GM18520 (cell line): ENCODE results near the gene CFAP46.

Experiments
- ATAC-seq: cut with Tn5 transposase; IDR thresholded peaks from one replicate; pipeline ENCODE4 v1.9.1; 2021; ENCODE audit not compliant: unreplicated experiment

Gene CFAP46

DNA sequence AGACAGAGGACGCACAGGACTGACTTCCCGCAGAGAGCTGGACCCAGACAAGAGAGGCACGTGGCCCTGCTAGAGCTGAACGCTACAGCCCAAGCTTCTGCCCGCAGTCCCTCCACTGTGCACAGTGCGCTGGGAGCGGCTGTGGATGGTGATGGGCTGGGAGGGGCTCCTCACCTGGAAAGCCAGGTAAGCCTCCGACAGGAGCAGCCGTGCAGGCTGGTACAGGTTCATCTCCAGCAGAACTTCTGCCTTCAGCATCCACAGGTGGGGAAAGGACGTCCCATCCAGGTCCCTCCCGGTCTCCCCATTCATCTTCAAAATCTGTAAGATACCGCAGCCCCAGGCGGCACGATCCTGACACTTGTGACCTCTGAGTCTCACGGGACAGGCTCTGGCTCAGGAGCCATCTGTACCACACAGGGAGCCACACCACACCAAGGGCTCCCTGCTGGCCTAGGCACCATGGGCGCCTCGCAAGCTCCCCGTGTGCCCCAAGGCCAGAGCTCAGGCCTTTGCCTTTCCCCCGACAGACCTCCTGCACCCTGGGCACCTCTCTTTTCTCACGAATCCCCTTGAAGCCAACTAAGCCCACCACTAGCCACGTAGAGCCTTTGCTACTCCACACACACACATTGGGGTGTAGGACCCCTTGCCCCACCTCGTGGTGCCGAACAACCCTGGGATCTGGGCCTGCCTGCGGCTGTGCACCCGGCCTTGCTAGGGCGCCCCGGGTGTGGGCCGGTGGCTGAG, 76.3 kb downstream of the CFAP46 start:
- ATAC-seq: no peak

- no peak for ATAC-seq
These were observed 77.2 kb downstream of the CFAP46 start for GRCh38 chr10:132865171-132865631.

GRCh38 chr10:132862485-132863420, 79.6 kb downstream of the CFAP46 start:
- no peak for ATAC-seq

- no peak for ATAC-seq
These were observed 80.4 kb downstream of the CFAP46 start for GRCh38 chr10:132861884-132862461.

DNA sequence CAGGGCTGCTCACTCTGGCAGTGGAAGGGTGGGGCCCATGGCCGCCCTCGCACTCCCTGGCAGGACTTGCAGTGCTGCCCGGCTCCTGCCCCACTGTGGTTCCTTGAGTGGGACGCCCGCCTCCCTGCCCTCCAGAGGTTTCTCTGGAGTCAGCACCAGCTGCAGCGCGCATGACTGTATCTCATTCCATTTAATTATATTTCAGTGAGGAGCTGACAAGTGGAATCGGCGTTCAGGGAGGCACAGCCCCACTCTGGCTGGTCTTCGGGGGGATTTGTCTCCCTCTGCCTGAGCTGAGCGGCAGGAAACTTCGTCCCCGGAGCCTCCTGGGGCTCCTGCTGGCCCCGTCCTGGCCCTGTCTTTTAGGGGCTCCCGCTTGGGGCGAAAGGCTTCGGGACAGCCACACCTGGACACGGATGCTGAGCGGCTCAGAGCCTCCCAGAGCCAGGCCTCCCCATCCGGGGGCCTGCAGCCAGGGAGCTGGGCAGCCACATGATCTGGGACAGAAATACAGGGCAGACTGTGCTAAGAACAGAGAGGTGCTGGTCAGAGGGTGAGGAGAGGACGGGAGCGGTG, 81.2 kb downstream of the CFAP46 start:
- no peak for ATAC-seq

DNA sequence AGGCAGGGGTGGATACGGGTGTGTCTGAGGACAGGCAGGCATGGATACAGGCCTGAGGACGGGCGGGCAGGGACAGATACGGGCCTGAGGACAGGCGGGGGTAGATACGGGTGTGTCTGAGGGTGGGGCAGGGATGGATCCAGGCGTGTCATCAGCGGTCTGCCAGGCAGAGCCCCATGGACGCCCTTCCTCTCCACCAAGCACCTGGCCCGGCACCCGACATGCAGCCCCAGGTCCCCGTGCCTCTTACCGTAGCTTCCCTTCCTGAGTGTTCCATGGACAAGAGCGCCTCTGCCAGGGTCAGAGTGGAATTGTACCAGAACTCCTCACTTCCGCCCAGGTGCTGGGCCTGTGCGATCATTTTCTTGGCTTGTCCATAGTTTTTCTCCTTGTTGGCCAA, 81.8 kb downstream of the CFAP46 start:
- ATAC-seq: no peak

DNA sequence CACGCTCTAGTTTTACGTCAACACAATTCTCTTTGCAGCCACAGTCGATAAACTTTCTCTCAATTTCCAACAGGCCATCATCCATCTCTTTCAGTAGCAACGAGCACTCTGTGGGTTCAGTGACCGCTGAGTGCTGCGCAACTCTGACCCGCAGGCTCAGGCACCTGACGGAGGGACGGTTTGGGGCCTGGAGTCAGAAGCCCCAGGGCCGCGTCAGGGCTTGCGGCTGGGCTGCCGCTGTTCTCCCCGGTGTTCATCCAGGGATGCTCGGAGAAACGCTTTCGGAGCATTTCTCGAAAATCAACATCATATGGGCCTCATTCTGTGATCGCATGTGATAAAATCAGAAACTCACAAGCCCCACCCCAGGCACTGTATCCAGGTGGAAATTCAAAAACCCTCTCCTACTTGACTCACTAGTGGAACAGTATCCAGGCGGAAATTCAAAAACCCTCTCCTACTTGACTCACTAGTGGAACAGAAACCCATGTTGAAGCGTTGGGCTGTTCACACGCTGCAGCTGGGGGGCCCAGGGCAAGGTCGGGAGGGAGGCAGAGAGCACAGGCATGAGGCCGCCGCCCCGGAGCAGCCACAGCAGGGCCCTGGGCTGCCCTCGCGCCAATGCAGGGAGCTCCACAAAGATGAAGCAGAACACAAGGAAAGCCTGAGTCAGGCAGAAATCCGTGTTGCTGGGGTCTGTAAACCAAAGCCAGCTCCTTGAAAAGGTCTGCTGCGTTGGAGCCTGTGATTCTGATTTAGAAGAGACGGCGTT, 83.1 kb downstream of the CFAP46 start:
- no peak for ATAC-seq

DNA sequence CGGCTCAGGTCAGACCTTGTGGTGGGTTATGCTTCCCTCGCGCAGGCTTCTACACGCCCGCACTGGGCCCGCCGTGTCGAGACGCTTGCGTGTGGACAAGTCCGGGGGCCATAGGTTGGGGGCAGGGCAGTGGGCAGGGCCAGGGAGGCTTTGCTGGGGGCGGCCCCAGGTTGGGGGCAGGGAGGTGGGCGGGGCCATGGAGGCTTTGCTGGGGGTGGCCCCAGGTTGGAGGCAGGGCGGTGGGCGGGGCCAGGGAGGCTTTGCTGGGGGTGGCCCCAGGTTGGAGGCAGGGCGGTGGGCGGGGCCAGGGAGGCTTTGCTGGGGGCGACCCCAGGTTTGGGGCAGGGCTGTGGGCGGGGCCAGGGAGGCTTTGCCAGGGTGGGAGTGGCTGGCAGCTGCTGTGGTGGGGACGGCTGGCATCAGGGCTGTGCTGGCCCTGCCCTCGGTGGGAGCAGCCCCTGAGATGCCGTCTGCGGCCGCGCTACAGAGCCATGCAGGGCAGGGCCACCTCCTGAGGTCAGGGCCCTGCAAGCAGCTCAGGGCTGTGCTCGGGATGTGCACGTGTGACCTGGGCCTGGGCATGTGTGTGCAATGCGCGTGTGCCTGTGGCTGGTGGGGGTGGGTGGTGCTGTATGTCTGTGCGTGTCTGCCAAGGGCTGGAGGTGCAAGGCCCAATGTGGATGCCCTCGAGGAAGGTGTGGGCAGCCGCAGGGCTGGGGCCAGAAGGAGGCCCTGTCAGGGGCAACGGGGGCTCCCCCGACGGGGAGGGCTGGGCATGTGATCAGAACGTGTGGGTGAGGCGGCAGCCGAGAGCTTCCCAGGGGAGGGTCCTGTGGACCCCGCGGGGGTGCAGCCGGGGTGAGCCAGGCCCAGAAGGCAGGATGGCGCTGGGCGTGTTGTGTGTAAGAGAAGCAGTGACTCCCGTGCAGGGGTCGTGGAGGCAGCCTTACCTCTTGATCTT, 84.0 kb downstream of the CFAP46 start:
- no peak for ATAC-seq

GRCh38 chr10:132856869-132857524, 85.4 kb downstream of the CFAP46 start:
- no peak for ATAC-seq

DNA sequence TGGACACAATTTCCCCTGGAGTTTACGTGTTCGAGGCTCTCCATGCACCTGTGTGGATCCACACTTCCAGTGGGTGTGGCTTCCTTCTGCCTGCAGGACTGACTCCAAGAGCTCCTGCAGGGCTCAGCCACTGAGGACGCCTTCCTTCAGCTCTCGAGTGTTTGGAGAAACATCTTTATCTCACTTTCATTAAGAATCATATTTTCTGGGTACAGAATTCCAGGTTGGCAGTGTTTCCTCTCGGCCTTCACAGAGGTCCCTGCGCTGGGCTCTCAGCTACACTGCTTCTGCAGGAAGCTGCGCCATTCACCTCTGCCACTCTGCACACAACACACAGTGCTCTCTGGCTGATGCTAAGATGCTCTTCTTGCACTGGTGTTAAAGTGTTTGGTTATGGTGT, 86.5 kb downstream of the CFAP46 start:
- ATAC-seq: no peak

- no peak for ATAC-seq
These were observed 90.9 kb downstream of the CFAP46 start for GRCh38 chr10:132851451-132851850.

DNA sequence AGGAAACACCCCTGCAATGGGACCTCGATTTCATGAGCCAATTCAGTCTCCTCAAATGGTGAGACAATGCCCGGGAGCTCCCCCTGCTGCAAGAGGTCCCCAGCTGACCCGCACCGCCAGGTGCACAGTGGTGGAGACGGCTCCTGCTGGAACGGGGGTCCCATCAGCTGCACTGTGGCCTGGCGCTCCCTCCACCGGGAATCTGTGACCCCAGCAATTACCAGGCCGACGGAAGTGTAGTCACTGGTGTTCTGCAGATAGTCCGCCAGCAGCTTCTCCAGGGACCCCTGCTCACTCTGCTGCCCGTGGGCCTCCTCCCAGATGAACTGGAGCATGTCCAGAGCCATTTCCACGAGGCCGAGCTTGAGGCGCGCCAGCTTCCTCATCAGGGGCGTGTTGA, 91.5 kb downstream of the CFAP46 start:
- ATAC-seq: no peak

- no peak for ATAC-seq
These were observed 92.1 kb downstream of the CFAP46 start for GRCh38 chr10:132850246-132850645.

DNA sequence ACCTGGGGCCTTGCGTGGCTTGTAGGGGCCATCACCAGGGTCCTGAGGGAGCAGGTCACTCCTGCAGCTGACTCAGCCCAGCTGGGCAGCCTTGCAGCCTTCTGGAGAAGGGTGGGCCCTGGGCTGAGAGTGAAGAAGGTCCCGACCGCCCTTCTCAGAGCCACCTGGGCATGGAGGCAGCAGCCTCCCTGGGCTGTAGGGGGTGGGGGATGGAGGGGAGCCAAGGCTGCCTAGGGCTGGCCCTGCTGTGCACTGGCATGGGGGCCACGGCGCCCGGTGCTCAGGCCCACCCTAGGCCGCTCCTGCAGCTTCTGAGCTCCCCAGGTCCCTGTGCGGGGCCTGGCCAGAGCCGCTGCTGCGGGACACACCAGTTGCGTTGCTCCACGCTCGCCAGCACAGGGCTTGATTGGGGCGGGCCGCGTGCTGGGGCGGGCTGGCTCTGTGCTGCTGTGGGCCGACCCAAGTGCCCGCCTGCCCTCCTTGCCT, 92.8 kb downstream of the CFAP46 start:
- ATAC-seq: no peak

DNA sequence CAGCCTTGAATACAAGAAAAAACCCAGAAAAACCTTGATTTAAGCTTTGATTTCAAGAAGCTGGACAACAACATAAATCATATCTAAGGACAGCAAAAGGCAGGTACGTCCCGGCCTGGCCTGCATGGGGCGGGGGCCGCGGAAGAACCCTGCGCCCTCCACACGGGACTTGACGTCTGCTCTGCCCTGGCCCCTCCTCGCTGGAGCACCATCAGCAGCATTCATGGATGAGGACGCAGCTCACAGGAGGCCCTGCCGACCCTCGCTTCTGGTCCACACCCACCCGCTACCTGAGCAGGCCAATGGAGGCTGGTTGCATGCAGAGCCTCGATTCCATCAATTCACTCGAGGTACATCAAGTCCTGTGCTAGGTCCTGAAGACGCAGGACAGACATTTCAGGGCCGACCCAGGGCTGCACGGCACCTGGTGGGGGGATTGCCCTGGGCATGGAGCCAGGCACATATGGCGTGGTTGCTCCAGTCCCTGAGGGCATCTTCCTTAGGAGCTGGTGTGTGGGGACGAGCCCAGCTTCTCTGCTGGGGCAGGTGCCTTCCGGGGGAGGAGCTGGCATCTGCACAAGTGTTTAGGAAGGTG, 93.3 kb downstream of the CFAP46 start:
- ATAC-seq: no peak

DNA sequence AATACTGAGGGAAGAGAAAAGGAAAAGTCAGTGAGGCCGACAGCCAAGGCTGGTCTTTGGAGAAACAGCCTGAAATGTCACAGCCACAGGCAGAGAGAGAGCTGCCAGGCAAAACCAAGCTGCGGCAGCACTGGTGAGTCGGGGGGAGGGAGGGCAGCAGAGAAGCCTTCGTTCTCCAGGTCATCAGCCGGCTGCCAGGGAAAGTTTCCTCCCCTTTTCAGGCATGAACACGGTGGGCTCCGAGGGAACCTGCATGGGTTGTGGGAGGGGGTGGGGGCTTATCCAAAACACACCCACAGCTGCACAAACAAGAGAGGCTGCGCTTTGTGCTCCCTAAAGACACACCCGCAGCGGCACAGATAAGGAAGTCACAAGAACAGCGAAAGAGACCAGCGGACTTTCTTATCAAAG, 94.1 kb downstream of the CFAP46 start:
- ATAC-seq: no peak

DNA sequence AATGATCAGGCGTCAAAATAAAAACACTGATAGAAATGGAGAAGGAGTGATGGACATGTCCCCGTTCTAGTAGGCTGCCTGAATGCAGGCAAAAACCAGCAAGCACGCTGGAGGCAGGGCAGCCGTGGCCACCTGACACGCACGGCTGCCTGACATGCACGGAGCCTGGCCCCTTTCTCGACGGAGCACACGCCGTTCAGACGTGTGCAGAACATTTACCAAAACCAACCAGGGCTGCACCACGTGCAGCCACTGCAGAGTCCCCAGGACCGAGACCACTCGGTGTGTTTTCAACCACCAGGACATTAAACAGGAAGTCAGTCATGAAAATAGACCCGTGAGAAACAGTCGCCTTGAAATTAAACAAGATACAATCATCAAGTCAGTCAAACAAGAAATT, 94.5 kb downstream of the CFAP46 start:
- ATAC-seq: no peak

- ATAC-seq: no peak
These were observed 95.0 kb downstream of the CFAP46 start for GRCh38 chr10:132847416-132847777.
